ENCODE results near the gene TBC1D24.
"Not testable (repeated sequence)": the region's sequence is repeated elsewhere in the genome, so short reads cannot be mapped to it uniquely, and the experiment has no call there.

The TBC1D24 gene

GRCh38 chr16:2429034-2429770, 45.7 kb upstream of the TBC1D24 start, which contains the start of gene CCNF:
TSS of gene CCNF (plus strand) at chr16:2429447. CDS start at chr16:2429482, 35 bp downstream.
- H3K27ac ChIP-seq = peak within 1 kb of the TSS; percentile 75
- no peak for TF ChIP-seq ZFX (IDR thresholded peaks at IDR 0.05; ENCODE audit: borderline replicate concordance)
- no peak for TF ChIP-seq CTCF (IDR thresholded peaks at IDR 0.05)

- TF ChIP-seq CTCF (IDR thresholded peaks at IDR 0.05) (peak; percentile 22), ZFX (IDR thresholded peaks at IDR 0.05; ENCODE audit: borderline replicate concordance) (no peak)
- H3K27ac ChIP-seq = peak overlapping the region; percentile 75
Measured at GRCh38 chr16:2429771-2430663, 44.9 kb upstream of the TBC1D24 start.

- no peak overlapping the region for H3K27ac ChIP-seq
- TF ChIP-seq ZFX (IDR thresholded peaks at IDR 0.05; ENCODE audit: borderline replicate concordance) = no peak
- no peak for TF ChIP-seq CTCF (IDR thresholded peaks at IDR 0.05)
Measured at GRCh38 chr16:2432286-2432685, 42.6 kb upstream of the TBC1D24 start.

- TF ChIP-seq CTCF (IDR thresholded peaks at IDR 0.05) (no peak), ZFX (IDR thresholded peaks at IDR 0.05; ENCODE audit: borderline replicate concordance) (no peak)
Measured at GRCh38 chr16:2432801-2433505, 42.0 kb upstream of the TBC1D24 start.

GRCh38 chr16:2435236-2435635, 39.7 kb upstream of the TBC1D24 start:
- H3K27ac ChIP-seq = not testable (repeated sequence)

More at GRCh38 chr16:2432801-2433505, 42.0 kb upstream of the TBC1D24 start:
- no peak overlapping the region for H3K27ac ChIP-seq

GRCh38 chr16:2436110-2436509, 38.8 kb upstream of the TBC1D24 start:
- no peak for TF ChIP-seq CTCF (IDR thresholded peaks at IDR 0.05)
- no peak for TF ChIP-seq ZFX (IDR thresholded peaks at IDR 0.05; ENCODE audit: borderline replicate concordance)
- no peak overlapping the region for H3K27ac ChIP-seq

GRCh38 chr16:2437032-2437790, 37.7 kb upstream of the TBC1D24 start:
- TF ChIP-seq ZFX (IDR thresholded peaks at IDR 0.05; ENCODE audit: borderline replicate concordance) = no peak
- no peak for TF ChIP-seq CTCF (IDR thresholded peaks at IDR 0.05)
- H3K27ac ChIP-seq = no peak overlapping the region

All from 22Rv1 (cell line).